ENCODE data around the gene C6orf47. TPM values are rescaled to one million over a fixed set of nuclear protein-coding genes. Genes with fewer than 3 reads are reported as not detected.

The C6orf47 gene
- total and polyA plus RNA-seq, 2 of the 13 experiments (the other 11 are each of a cell fraction or from before 2014, with no cell fraction given), result 1.7 to 18.1 TPM

DNA sequence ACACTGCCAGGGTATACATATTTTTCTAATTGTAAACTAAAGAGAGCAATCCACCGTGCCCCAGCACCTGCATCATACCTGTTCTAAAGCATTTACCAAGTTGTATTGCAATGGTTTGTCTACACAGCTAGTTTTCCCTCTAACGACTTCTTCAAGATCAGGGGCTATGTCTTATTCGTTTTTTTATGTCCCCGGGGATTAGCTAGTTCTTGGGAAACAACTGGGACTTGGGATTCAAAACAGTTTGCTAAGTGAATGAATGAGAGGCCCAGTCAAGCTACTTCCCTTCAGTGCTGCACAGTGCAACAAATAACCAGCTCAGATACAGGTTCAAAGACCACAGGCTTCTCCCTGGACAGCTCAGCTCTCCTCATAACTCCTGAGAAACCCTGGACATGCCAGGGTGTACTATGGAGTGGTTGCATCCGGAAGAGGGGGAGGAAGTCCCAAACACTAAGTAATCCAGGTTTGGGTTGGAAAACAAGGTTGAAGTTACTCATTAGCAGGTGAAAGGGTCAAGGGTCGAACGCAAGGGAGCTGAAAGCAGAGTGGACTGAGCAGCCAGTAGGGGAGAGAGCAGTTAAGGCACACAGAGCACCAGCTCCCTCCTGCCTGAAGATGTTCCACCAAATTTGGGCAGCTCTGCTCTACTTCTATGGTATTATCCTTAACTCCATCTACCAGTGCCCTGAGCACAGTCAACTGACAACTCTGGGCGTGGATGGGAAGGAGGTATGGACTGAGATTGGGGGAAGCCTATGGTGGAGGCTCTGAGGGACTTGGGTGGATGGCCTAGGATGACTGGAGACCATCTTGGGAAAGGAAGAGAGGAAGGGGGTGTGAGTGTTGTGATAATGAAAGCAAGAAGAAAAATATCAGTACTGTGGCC lies 5.0 kb downstream of the C6orf47 start, which contains the start of gene APOM (continued):
- TF ChIP-seq GLMP (CRISPR knock-in tag; IDR thresholded peaks at IDR 0.05; ENCODE audit: borderline replicate concordance) (no peak), BHLHE40 (IDR thresholded peaks at IDR 0.05; ENCODE audit: low read length) (peak; percentile 57; the same call in 1 of the 2 replicates), FOXA1 (IDR thresholded peaks at IDR 0.05) (no peak), FOXA1 (CRISPR knock-in tag; IDR thresholded peaks at IDR 0.05) (peak; percentile 90), ZNF782 (CRISPR knock-in tag; IDR thresholded peaks at IDR 0.05; ENCODE audit: borderline replicate concordance) (peak; percentile 76; the same call in 1 of the 2 replicates), POLR2A (IDR thresholded peaks at IDR 0.05; ENCODE audit: insufficient read depth in 1 of 2, low read depth in 2 of 2, low read length in 2 of 2) (peak in 1 of 2 experiments; percentile 99; a peak in 2 of 4 replicates), HOXA5 (CRISPR knock-in tag; IDR thresholded peaks at IDR 0.05) (peak; percentile 69; the same call in 1 of the 2 replicates), KIAA2018 (CRISPR knock-in tag; IDR thresholded peaks at IDR 0.05; ENCODE audit: borderline replicate concordance) (no peak), RFX5 (IDR thresholded peaks at IDR 0.05; ENCODE audit: low read depth, low read length) (no peak), PAF1 (CRISPR knock-in tag; IDR thresholded peaks at IDR 0.05) (no peak), LBX2 (CRISPR knock-in tag; IDR thresholded peaks at IDR 0.05; ENCODE audit: borderline replicate concordance) (no peak), MTF1 (CRISPR knock-in tag; IDR thresholded peaks at IDR 0.05) (no peak), ZNF30 (CRISPR knock-in tag; IDR thresholded peaks at IDR 0.05) (no peak), RARG (CRISPR knock-in tag; IDR thresholded peaks at IDR 0.05; ENCODE audit: low read depth) (no peak; the same call in 1 of the 2 replicates)
- TF ChIP-seq, protein P1, sequence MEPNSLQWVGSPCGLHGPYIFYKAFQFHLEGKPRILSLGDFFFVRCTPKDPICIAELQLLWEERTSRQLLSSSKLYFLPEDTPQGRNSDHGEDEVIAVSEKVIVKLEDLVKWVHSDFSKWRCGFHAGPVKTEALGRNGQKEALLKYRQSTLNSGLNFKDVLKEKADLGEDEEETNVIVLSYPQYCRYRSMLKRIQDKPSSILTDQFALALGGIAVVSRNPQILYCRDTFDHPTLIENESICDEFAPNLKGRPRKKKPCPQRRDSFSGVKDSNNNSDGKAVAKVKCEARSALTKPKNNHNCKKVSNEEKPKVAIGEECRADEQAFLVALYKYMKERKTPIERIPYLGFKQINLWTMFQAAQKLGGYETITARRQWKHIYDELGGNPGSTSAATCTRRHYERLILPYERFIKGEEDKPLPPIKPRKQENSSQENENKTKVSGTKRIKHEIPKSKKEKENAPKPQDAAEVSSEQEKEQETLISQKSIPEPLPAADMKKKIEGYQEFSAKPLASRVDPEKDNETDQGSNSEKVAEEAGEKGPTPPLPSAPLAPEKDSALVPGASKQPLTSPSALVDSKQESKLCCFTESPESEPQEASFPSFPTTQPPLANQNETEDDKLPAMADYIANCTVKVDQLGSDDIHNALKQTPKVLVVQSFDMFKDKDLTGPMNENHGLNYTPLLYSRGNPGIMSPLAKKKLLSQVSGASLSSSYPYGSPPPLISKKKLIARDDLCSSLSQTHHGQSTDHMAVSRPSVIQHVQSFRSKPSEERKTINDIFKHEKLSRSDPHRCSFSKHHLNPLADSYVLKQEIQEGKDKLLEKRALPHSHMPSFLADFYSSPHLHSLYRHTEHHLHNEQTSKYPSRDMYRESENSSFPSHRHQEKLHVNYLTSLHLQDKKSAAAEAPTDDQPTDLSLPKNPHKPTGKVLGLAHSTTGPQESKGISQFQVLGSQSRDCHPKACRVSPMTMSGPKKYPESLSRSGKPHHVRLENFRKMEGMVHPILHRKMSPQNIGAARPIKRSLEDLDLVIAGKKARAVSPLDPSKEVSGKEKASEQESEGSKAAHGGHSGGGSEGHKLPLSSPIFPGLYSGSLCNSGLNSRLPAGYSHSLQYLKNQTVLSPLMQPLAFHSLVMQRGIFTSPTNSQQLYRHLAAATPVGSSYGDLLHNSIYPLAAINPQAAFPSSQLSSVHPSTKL (CRISPR knock-in tag; IDR thresholded peaks at IDR 0.05), result peak; percentile 95

Data from HepG2 (cell line).